GM11168 (cell line): ENCODE results near the gene RNF145.

Experiments used
- in situ Hi-C: fragments of 300-500 bp; cut with MboI; formaldehyde crosslinking; loops from one replicate; pipeline ENCODE4 v1.12.0; 2022; ENCODE audit warnings: low sequenced_read_pairs; ENCODE audit not compliant: unreplicated experiment

The RNF145 gene

DNA sequence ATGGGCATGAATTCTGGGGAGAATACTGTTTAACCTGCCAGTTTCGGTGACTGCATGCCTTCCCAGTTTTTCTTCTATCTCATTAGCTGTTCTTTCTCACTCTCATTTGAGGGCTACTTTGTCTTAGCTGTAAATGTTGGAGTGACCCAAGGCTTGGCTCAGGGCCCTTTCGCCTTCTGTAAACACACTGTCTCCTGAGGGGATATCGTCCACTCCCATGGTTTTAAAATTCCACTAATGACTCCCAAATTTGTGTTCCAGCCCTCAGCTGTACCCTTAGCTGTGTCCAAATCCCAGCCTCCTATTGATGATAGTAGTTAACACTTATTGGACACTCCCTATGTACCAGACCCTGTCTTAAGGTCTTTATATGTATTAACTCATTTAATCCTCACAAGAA is 14.1 kb upstream of the RNF145 start:
- in situ Hi-C loops: no loop called here

DNA sequence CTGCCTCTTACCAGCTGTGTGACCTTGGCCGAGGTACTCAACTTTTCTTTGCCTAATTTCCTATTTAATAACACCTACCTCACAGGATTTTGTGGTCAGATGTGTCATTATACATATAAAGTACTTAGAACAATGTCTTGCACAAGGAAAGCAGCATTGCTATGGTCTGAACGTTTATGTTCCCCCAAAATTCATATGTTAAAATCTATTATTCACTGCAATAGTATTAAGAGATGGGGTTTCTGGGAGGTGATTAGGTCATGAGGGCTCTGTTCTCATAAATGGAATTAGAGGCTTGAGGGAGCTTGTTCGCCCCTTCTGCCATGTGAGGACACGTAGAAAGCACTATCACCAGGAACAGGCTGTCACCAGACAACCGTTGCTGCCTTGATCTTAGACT is 10.9 kb upstream of the RNF145 start:
- in situ Hi-C loops: no loop called here

DNA sequence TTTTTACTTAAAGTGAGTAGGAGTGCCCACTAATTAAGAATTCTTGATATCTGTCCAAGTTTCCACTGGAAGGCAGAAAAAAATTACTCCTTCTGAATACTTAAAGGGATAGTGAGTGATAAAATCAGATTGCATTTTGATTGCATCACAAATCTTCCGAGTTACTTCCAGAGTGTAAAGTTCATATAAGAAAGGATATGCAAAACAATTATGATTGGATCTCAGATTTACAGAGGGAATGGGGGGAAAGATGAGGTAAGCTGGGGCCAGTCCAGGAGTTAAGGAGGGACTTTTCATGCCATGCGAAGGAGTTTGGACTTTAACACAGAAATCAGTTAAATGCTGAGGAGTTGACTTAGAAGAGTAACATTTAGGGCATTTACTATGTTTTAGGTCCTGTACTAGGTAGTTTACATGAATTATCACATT is 9.3 kb upstream of the RNF145 start:
- in situ Hi-C loops: no loop called here

DNA sequence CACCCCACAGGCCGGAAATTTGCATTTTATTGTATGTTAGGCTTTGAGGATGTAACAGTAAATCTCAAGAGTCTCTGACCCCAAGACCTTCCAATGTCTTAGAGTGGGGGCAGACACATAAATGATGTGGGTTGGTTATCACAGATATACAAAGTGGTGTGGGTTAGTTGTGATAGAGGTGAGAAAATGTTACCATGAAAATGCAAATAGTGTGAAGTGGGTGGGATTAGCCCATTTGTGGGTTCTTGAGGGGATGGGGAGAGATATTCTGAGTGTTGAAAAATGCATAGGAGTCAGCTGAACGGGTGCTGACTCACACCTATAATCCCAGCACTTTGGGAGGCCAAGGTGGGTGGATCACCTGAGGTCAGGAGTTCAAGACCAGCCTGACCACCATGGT is 7.9 kb upstream of the RNF145 start:
- in situ Hi-C loops: no loop called here

DNA sequence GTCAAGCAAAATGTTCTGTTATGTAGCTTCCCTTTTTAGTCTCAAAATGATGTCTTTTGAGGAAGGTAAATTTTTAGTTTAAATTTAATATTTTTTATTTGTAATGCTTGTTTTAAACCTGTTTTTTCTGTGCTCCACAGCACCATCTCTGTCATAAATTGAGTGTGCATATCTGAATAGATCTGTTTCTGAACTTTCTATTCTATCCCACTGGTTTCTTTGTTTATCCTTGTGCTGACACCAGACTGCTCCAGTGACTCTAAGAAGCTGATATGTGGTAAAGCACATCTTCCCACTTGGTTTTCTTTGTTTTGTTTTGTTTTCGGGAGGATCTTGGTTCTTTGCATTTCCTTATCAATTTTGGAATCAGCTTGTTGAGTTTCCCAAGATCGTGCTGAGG is 7.1 kb upstream of the RNF145 start:
- in situ Hi-C loops: no loop called here

DNA sequence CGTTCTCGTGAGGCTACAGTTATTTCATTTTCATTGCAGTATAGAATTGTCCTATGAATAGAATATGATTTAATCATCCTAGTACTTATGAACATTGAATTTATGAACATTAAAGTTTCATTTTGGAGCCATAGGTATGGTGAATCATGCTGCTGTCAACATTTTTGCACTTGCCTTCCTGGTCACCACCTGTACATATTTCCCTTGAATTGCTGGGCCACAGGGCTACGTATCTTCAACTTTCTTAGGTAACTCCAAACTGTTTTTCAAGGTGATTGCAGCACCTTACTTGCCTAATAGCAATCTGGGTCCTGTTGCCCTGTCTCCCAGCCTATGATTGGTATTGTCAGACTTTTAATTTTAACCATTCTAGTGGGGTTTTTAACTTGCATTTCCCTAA is 6.5 kb upstream of the RNF145 start:
- in situ Hi-C loops: no loop called here

DNA sequence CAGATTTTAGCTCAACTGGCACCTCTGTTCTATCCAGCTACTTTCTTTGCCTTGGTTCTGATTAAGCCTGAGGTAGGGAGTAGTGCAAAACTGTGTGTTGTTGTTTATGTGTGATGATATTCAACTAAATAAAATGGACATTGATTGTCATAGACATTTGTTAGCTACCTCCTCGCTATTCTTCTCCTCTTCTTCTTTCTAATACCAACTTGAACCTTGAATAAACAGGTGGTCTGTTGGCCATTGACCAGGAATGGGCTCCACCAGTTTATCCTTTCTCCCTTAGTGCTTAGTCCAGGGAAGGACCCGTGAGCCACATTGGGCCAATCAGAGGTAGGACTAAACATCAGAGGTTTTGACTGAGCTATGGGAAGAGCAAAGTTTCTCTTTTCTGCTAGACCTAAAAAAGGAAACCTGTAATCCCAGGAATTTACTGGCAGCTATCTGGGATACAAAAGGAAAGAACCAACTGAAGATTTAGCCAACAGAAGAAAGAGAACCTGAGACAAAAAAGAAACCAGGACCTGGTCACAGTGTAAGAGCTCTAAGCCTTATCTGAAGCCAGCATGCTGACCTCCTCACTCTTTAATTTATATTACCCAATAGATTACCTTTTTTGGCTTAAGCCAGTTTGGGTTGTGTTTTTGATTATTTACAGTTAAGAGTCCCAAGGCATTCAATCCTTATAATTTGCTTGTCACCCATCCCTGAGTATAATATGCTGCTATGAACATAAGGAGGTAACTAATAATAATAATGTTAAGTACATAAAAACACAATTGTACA is 5.3 kb upstream of the RNF145 start:
- in situ Hi-C loops: no loop called here

DNA sequence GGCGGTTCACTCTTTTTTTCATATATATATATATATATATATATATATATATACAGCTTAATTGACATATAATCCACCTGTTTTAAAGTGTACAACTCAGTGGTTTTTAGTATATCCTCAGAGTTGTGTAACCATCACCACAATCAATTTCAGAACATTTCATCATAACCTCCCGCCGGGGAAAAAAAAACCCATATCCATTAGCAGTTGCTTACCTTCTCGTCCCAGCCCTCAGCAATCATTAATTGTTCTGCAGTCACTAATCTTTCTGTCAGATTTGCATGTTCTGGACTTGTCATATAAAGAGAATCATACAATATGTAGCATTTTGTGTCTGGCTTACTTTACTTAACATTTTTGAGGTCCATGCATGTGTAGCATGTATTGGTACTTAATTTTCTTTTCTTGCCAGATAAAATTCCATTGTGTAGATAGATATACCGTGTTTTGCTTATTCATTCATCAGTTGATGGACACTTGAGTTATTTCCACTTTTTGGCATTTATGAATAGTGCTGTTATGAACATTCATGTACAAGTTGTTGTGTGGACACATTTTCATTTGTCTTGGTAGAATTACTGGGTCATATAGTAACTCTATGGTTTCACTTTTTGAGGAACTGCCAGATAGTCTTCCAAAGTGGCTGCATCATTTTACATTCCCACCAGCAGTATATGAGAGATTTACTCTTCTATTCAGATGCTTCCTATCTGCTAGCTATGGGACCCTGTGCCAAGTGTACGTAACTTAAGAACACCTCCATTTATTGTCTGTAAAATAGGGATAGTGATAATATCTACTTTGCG is 3.5 kb upstream of the RNF145 start:
- in situ Hi-C loops: no loop called here

DNA sequence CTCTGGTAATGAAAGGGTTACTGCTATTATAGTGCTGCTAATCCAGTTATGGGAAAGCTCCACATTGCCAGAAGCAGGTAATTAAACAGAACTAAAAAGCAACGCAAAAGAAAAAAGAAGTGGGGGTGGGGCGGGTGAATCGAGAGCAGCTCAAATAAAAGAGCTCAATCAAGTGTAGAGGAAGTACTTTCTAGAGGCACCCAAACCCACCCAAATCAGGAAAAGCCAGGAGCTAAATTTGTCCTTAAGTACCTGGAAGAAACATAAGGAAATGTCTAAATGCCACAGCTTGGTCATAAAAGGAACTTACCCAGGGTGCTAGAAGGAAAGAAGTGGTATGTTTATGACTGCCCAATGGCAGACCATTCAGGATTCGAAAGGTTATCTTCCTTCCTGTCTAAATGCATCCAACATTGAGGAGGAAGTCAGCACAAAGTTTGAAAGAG is 2.4 kb upstream of the RNF145 start:
- in situ Hi-C loops: no loop called here

DNA sequence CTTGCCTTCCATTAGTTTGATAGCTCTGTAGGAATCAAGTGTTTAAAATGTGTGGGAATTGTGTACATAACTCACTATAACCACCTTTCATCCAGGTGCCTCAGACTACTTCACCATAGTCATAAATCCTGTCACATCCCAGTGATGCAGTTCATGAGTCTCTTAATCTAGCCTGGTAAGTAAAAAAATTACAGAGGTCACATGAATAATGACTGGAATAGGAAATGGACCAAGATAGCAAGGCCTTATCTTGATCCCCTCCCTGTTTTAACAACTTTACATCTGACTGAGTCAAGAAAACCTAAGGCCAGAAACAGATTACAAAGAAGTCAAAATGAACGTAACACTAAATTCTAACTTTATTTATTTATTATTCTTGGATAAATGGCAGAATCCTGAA is 1.5 kb upstream of the RNF145 start:
- in situ Hi-C loops: no loop called here

DNA sequence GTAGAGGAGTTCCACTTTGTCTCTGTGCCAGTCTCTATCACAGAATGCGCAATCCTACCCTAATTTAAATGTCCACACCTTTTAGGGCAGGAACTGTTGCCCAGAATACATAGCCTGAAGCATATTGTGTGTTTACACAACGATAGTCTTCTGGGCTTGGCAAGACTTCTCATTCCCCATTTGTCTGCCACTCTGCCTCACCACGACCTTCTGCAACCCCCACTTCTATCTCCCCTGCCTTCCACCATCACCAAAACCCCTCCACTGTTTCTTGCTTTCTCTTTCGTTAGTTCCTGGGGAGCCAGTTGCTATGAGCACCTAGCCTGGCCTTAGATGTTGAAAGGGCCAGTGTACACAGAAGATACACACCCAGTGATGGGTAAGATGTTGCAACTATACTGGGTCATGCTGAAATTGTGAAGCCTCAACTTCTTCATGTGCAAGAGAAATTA is 883 bp upstream of the RNF145 start:
- in situ Hi-C loops: no loop called here

DNA sequence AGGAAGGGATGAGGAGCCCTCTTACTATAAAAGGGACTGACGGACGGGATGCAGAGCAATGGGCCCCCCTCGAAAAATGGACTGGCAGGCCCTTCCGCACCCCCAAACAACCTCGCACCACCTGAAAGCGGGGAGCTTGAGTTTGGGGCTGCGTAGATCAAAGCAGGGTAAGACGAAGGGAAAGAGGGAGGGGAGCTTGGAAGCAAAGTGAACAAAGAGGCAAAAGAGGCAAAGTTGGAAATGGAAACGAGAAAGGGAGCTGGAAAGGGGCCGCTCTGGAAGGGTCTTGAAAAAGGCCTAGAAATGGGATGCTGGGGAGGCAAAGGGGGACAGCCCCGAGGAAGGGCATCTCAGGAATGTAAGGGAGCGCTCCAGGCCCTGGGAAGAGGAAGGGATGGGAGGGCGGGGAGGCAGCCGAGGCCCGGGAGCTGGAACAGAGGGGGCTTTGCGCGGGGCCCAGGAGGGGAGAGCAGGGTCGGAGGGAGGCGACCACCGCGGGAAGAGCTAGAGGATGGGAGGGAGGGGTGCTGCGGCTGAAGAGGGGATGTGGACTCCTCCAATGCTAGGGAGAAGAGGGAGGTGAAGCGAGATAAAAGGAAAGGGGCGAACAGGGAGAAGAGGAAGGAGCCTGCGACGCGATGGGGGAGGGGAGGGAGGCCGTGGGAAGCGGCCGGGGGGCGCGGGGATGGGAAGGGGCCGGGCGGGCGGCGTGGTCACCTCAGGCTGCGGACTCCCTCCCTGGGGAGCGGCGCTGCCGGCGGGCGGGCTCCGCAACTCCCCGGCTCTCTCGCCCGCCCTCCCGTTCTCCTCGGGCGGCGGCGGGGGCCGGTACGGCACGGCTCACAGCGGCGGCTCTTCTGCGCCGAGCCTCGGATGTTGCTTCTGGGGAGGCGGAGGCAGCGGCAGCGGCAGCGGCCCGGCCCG is 577 bp downstream of the RNF145 start:
- in situ Hi-C loops: loop anchor here (5.0 kb wide), 1 partner anchor 51 kb away; no protein-coding TSS in a partner anchor

DNA sequence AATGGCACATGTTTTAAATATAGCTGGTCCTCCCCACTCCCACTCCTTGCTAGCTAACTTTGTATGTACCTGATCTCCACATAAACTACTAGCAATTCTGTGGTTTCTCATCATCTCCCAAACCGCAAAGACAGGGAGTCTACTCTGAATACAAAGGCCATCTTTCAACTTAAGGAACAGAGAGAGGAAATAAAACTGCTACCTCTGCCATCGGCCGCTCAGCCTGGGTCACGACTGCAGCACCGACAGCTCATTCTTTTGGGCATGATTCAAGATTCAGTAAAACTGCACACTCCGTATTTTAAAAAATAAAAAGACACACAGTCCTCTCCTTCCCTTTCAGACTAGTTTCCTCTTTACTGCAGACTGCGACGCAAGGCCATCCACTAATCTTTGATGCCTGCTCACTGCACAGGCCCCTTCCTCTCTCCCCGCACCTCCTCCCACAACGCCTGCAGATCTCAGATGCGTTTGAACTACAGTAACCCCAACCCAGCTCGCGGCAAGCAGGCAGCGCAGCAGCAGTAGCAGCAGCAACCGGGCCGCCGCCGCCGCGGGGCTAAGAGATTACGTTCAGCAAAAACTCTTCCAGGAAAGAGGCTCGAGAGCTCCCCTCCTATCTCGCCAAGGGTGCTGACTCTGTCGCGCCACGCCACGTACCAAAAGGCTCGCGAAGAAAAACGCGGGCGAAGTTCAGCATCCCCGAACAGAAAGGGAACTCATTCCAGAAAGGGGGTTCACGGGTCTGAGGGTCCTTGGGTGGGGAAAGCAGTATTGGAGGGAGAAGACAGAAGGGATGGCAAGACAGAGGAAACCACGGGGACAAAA is 1.5 kb downstream of the RNF145 start:
- in situ Hi-C loops: loop anchor here (5.0 kb wide), 1 partner anchor 51 kb away; no protein-coding TSS in a partner anchor

DNA sequence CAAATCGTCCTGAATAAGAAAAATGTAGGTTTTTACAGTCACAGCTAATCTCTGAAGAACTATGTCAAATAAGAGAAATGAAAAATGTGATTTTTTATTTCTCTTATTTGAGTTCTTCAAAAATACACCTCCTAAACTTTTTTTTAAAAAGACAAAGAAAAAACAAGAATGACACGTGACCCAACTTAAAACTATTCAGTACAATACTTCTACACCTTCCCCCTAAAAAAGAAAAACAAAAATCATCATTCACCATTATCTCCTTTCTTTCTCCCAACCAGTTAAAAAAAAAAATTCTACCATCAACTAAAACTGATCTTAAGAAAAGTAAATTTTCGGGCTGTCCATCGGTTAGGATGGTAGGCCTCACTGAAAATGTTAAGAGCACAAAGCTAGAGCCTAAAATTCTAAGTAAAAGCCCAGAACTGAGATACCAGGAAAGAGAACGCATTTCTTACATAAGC is 2.1 kb downstream of the RNF145 start:
- in situ Hi-C loops: loop anchor here (5.0 kb wide), 1 partner anchor 50 kb away; no protein-coding TSS in a partner anchor

DNA sequence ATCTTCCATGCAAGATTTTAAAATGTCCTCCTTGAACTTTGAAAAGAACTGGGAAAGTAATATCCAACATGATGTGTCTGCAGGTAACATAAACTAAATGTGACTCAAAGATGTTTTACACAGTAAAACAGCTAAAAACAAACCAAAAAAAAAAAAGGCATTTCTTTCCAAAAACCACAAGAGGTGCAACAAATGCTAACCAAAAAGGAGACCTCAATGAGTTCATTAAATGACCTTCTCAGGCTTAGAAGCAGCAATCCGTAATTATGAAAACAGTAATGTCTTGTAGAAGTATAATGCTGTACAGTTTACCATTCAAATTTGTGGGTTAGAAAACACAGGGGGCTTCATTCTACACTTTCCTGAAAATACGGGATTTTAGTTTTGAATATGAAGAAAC is 2.5 kb downstream of the RNF145 start:
- in situ Hi-C loops: loop anchor here (5.0 kb wide), 1 partner anchor 50 kb away; no protein-coding TSS in a partner anchor

DNA sequence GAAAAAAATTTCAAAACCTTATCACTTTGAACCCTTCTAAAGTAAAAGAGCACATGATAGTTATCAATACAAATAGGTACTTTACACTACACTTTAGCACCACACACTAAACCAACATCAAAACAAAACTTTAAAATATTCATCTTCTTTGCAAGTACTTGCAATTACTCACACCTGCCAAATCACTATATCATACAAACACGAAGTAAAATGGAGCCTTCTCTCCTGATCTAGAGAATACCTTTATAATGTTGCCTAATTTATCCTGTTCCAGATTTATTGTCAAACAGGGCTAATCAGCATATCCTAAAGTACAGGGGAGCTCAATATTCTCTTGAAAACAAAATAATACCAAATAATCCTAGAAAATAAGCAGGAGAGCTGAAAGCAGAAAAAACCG is 3.0 kb downstream of the RNF145 start:
- in situ Hi-C loops: loop anchor here (5.0 kb wide), 1 partner anchor 49 kb away; no protein-coding TSS in a partner anchor

DNA sequence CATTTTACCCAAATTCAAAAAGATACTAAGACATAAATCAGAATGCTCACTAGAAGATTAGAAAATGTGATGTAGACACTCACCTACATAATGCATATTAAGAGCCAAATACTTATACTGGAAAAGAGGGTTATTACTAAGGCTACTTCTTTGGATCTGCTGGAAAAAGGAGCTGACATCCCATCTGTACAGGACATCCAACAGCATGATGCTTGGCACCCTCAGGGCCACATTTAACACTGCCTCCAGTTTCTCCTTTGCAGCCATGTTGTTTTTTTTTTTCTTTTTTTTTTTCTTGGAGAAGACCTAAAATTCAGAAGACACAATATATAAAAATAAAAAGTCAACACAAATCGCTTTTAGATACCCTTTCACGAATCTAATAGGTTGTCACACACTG is 6.0 kb downstream of the RNF145 start:
- in situ Hi-C loops: no loop called here

DNA sequence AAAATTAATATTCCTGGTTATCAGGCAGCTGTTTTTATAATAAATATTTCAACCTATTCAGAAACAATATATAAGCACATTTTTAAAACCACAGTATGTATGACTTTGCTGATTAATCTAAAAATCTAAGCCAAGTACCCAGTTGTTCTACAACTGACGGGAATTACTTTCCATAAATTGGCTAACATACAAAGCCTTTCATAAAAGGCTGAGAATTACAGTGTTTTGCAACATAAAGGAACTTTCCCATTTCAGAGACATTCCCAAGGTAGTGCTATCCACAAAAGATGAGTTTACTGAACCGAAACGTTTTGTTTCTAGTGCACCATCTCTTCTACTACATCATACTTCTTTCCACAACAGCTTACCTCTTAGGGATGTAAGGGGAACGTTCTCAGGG is 7.2 kb downstream of the RNF145 start:
- in situ Hi-C loops: no loop called here

DNA sequence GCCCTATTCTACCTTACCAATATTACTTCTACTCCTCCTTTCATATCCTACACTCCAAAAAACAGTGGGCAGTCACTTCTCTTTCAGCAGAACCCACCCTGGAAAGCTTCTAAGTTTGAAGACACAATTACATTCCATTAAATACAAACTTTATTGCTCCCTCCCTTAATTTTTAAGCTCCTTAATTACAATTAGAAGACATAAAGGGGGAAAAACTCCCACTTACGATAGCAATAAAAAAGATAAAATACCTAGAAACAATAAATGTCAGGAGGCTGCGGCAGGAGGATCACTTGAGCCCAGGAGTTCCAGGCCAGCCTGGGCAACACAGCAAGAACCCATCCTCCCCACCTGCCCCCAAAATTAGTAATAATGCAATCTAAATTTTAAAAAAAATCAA is 9.6 kb downstream of the RNF145 start:
- in situ Hi-C loops: no loop called here
